HL-60 (cell line): Measurements from ENCODE around the gene OIP5.

Experiments
- DNase-seq, 2 experiments: peaks; one replicate each; pipeline ENCODE4 v3.0.0-alpha.2; 2010 to 2020; ENCODE audit warnings: low read depth in 1 of 2, low spot score in 1 of 2
- H3K27ac ChIP-seq: fragments of 250-450 bp; sonication (Bioruptor Pico); replicated peaks from 2 replicates; pipeline ENCODE4 v1.5.1; 2020; ENCODE audit warnings: mild to moderate bottlenecking, moderate library complexity
- H3K27me3 ChIP-seq: fragments of 250-450 bp; sonication (Bioruptor Pico); 2 replicates; pipeline ENCODE4 v1.5.1; 2021; ENCODE audit warnings: mild to moderate bottlenecking, moderate library complexity; ENCODE audit not compliant: insufficient read depth, poor library complexity, severe bottlenecking
- H3K4me3 ChIP-seq: replicated peaks from 2 replicates; pipeline ENCODE4 v1.5.1; 2011; ENCODE audit warnings: mild to moderate bottlenecking, control low read depth, low read length; ENCODE audit not compliant: insufficient read depth
- CTCF ChIP-seq: IDR thresholded peaks from one replicate; pipeline ENCODE4 v1.5.1; 2011; ENCODE audit warnings: low read length, control low read depth, inconsistent platforms; ENCODE audit not compliant: insufficient read depth
- GABPA ChIP-seq: IDR thresholded peaks from 2 replicates; pipeline ENCODE4 v1.6.1; 2012; ENCODE audit warnings: low read depth
- POLR2AphosphoS5 ChIP-seq: IDR thresholded peaks from 2 replicates; pipeline ENCODE4 v1.6.1; 2012; ENCODE audit warnings: low read depth
- REST ChIP-seq: IDR thresholded peaks from 2 replicates; pipeline ENCODE4 v1.6.1; 2012; ENCODE audit warnings: low read depth; ENCODE audit not compliant: insufficient replicate concordance
- SPI1 ChIP-seq: IDR thresholded peaks from 2 replicates; pipeline ENCODE4 v1.6.1; 2012; ENCODE audit warnings: low read depth, mild to moderate bottlenecking, borderline replicate concordance
- long read RNA-seq: library from polyadenylated mRNA; unstranded; transcript quantifications from one replicate; pipeline ENCODE4 v2.0.0, GENCODE V29; 2020

Gene OIP5
- long read RNA-seq, transcript OIP5-201 (5 exons, 1,236 nt) = major isoform, 23 of 24 reads
- long read RNA-seq, partial matches to known transcripts = 0 of 24 reads
- long read RNA-seq, other reads (novel, unspliced or antisense) = 1 of 24 reads

- no peak for TF ChIP-seq SPI1
- TF ChIP-seq CTCF = peak; percentile 27
- TF ChIP-seq GABPA = no peak
- TF ChIP-seq REST = peak; percentile 69
- TF ChIP-seq POLR2AphosphoS5 = peak; percentile 91
- Histone ChIP-seq H3K27ac (peak within 1 kb of the TSS; percentile 91), H3K27me3 (no peaks in the 10 kb centered on the region), H3K4me3 (peak within 1 kb of the TSS; percentile 92)
- DNase-seq = peak; percentile 98 to 100
Measured at GRCh38 chr15:41332194-41333025, at the start of gene OIP5, which contains the start of gene NUSAP1. OIP5 (minus strand) TSS chr15:41332591; CDS start chr15:41332561, 30 bp downstream. NUSAP1 (plus strand) TSS chr15:41332881; CDS start chr15:41332958, 77 bp downstream.

GRCh38 chr15:41377978-41378377 lies 45.6 kb upstream of the OIP5 start:
- Histone ChIP-seq H3K27ac (no peak overlapping the region), H3K4me3 (no peak overlapping the region), H3K27me3 (no peaks in the 10 kb centered on the region)
- TF ChIP-seq POLR2AphosphoS5 (no peak), SPI1 (no peak), REST (no peak), CTCF (no peak), GABPA (no peak)
- no peak for DNase-seq

- no peak overlapping the region for H3K27ac ChIP-seq
- TF ChIP-seq REST = no peak
- no peak for TF ChIP-seq SPI1
- TF ChIP-seq CTCF = no peak
- no peak for TF ChIP-seq POLR2AphosphoS5
- TF ChIP-seq GABPA = no peak
- no peaks in the 10 kb centered on the region for H3K27me3 ChIP-seq
- no peak for DNase-seq
- no peak overlapping the region for H3K4me3 ChIP-seq
Measured at GRCh38 chr15:41367418-41367817, 35.0 kb upstream of the OIP5 start.
